ENCODE measurements around the gene LMO2. TPM values are rescaled to one million over a fixed set of nuclear protein-coding genes. Genes with fewer than 3 reads are reported as not detected.
"Not testable (repeated sequence)": the region's sequence is repeated elsewhere in the genome, so short reads cannot be mapped to it uniquely, and the experiment has no call there.

LMO2 gene
- total and polyA plus RNA-seq, 12 donors, result 3.9 to 16.9 (median 9.8) TPM

GRCh38 chr11:33920838-33921613 is 29.1 kb upstream of the LMO2 start:
- Histone ChIP-seq H3K9me3 (peaks cover 0 to 5% (median 0%) of the 10 kb centered on the region in 11 donors), H3K36me3 (no peaks in the 10 kb centered on the region), H3K4me1 (peaks cover 0 to 17% (median 0%) of the 10 kb centered on the region in 9 donors), H3K27ac (peak overlapping the region in 1 of 10 donors; percentile 47), H3K4me3 (no peak overlapping the region), H3K27me3 (peaks cover 0 to 8% (median 0%) of the 10 kb centered on the region in 7 donors)
- intact Hi-C loops (cut with DNase I), result no loop called here
- TF ChIP-seq CTCF (IDR thresholded peaks at IDR 0.05), result no peak
- 80 to 84% methylated on average over 8 of the region's 8 CpGs for WGBS, 2 donors
- ATAC-seq (no peak), DNase-seq (no peak)

DNA sequence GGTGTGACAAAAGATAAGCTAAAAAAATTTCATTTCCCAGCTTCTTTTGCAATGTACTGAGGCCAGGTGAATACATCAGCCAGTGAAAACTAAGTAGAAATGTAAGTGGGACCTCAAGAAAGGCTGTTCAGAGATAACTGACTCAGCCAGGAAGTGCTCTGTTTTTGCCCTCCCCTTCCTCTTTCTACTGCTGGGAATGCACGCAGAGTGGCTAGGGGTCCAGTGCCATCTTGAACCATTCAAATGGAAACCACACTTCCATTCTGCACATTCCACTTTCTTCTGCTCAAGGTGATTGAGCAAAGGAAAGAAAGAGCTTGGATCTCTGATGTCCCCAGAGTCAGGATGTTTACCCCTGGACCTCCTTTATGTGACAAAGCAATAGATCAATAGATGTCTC is 27.8 kb upstream of the LMO2 start:
- no peak for ATAC-seq

GRCh38 chr11:33917402-33917801 is 25.5 kb upstream of the LMO2 start:
- DNase-seq; H3K27ac ChIP-seq; H3K4me3 ChIP-seq; intact Hi-C loops (cut with DNase I); H3K36me3 ChIP-seq; H3K27me3 ChIP-seq; ATAC-seq: not testable (repeated sequence)
- peaks cover 0 to 23% (median 0%) of the 10 kb centered on the region in 9 donors for H3K4me1 ChIP-seq
- H3K9me3 ChIP-seq, result peaks cover 0 to 13% (median 0%) of the 10 kb centered on the region in 11 donors
- WGBS, 2 donors, result 68 to 70% methylated on average over 1 of the region's 1 CpG

More for the DNA sequence above, 27.8 kb upstream of the LMO2 start:
- no peak overlapping the region for H3K27ac ChIP-seq
- H3K9me3 ChIP-seq, result peaks cover 0 to 5% (median 0%) of the 10 kb centered on the region in 11 donors
- peaks cover 0 to 8% (median 0%) of the 10 kb centered on the region in 7 donors for H3K27me3 ChIP-seq
- 55 to 80% methylated on average over 1 of the region's 1 CpG for WGBS, 2 donors
- intact Hi-C loops (cut with DNase I), result no loop called here
- TF ChIP-seq CTCF (IDR thresholded peaks at IDR 0.05), result no peak
- H3K4me1 ChIP-seq, result peaks cover 0 to 17% (median 0%) of the 10 kb centered on the region in 9 donors
- H3K4me3 ChIP-seq, result no peak overlapping the region
- no peak for DNase-seq
- H3K36me3 ChIP-seq, result no peaks in the 10 kb centered on the region

- TF ChIP-seq CTCF (IDR thresholded peaks at IDR 0.05), result no peak
- ATAC-seq (no peak), DNase-seq (no peak)
- Histone ChIP-seq H3K27ac (no peak overlapping the region), H3K27me3 (peaks cover 0 to 8% (median 0%) of the 10 kb centered on the region in 7 donors), H3K9me3 (peaks cover 0 to 13% (median 0%) of the 10 kb centered on the region in 11 donors), H3K36me3 (no peaks in the 10 kb centered on the region), H3K4me1 (peaks cover 0 to 30% (median 0%) of the 10 kb centered on the region in 9 donors), H3K4me3 (no peak overlapping the region)
- intact Hi-C loops (cut with DNase I), result no loop called here
These were observed 24.9 kb upstream of the LMO2 start for GRCh38 chr11:33916736-33917135.

- DNase-seq (no peak), ATAC-seq (no peak)
- peaks cover 0 to 7% (median 0%) of the 10 kb centered on the region in 7 donors for H3K27me3 ChIP-seq
- H3K9me3 ChIP-seq, result peaks cover 0 to 13% (median 0%) of the 10 kb centered on the region in 11 donors
- H3K27ac ChIP-seq, result no peak overlapping the region
- intact Hi-C loops (cut with DNase I), result no loop called here
- H3K4me1 ChIP-seq, result peaks cover 0 to 32% (median 2%) of the 10 kb centered on the region in 9 donors
- no peak overlapping the region for H3K4me3 ChIP-seq
- TF ChIP-seq CTCF (IDR thresholded peaks at IDR 0.05), result no peak
- H3K36me3 ChIP-seq, result no peaks in the 10 kb centered on the region
- WGBS, 2 donors, result 85 to 87% methylated on average over 5 of the region's 5 CpGs
These were observed 23.6 kb upstream of the LMO2 start for GRCh38 chr11:33915526-33915925.

Measured in heart right ventricle (tissue), 16 donors.